PC-3 (cell line): ENCODE measurements around the gene TDRD7.

Source experiments
- CTCF ChIP-seq: fragments of 300-600 bp; sonication (generic); conservative IDR thresholded peaks from 2 replicates; pipeline ENCODE4 v1.5.1; 2017; ENCODE audit warnings: antibody characterized with exemption, low read depth, mild to moderate bottlenecking, low read length
- EZH2 ChIP-seq: fragments of 300-600 bp; sonication (generic); IDR thresholded peaks from one replicate; pipeline ENCODE4 v1.6.1; 2017; ENCODE audit warnings: antibody characterized with exemption, mild to moderate bottlenecking, low read length; ENCODE audit not compliant: unreplicated experiment

- TF ChIP-seq EZH2 (no peak), CTCF (no peak)
These were observed 107.0 kb downstream of the TDRD7 start for GRCh38 chr9:97518909-97519307.
